Osteoblast (primary cell): Measurements from ENCODE around the gene ESRP2. TPM values are rescaled to one million over a fixed set of nuclear protein-coding genes. Genes with fewer than 3 reads are reported as not detected.

ENCODE experiments used
- DNase-seq: peaks from one replicate; pipeline ENCODE4 v3.0.0; 2011; ENCODE audit warnings: low spot score, mixed read lengths; ENCODE audit not compliant: insufficient read length; ENCODE audit errors: missing footprints
- H2AFZ ChIP-seq: 2 replicates; pipeline ENCODE4 v1.6.0; 2011; ENCODE audit warnings: mild to moderate bottlenecking, low read length
- H3K27ac ChIP-seq: 2 replicates; pipeline ENCODE4 v1.5.1; 2011; ENCODE audit warnings: mild to moderate bottlenecking, low read depth, low read length, moderate library complexity
- H3K27me3 ChIP-seq: 2 replicates; pipeline ENCODE4 v1.6.0; 2012; ENCODE audit warnings: mild to moderate bottlenecking, control low read depth, inconsistent platforms, low read length, moderate library complexity; ENCODE audit not compliant: insufficient read depth
- H3K36me3 ChIP-seq: 2 replicates; pipeline ENCODE4 v1.5.1; 2011; ENCODE audit warnings: mild to moderate bottlenecking, low read length, control low read depth, moderate library complexity; ENCODE audit not compliant: insufficient read depth
- H3K4me1 ChIP-seq: 2 replicates; pipeline ENCODE4 v1.5.1; 2011; ENCODE audit warnings: mild to moderate bottlenecking, low read length, control low read depth, moderate library complexity; ENCODE audit not compliant: insufficient read depth
- H3K4me2 ChIP-seq: 2 replicates; pipeline ENCODE4 v1.6.0; 2011; ENCODE audit warnings: mild to moderate bottlenecking, low read length; ENCODE audit not compliant: insufficient read depth
- H3K4me3 ChIP-seq: fragments of 200-600 bp; sonication (generic); 3 replicates; pipeline ENCODE4 v1.5.1; 2012; ENCODE audit warnings: mild to moderate bottlenecking, low read length, inconsistent platforms; ENCODE audit not compliant: insufficient read depth
- H3K79me2 ChIP-seq: 2 replicates; pipeline ENCODE4 v1.6.0; 2012; ENCODE audit warnings: mild to moderate bottlenecking, low read length, control low read depth, inconsistent platforms; ENCODE audit not compliant: insufficient read depth
- H3K9me3 ChIP-seq: 2 replicates; pipeline ENCODE4 v1.5.1; 2011; ENCODE audit warnings: low read depth, low read length, control low read depth
- H4K20me1 ChIP-seq: 2 replicates; pipeline ENCODE4 v1.6.0; 2012; ENCODE audit warnings: mild to moderate bottlenecking, low read length, control low read depth; ENCODE audit not compliant: insufficient read depth
- CTCF ChIP-seq: IDR thresholded peaks from 2 replicates; pipeline ENCODE4 v1.5.1; 2011; ENCODE audit warnings: mild to moderate bottlenecking, low read depth, low read length, moderate library complexity; ENCODE audit errors: extremely low read depth
- total RNA-seq: library from RNA; depleted of rRNA; stranded (reverse); fragments of >200 nt; gene quantifications from 2 replicates; pipeline ENCODE4 v1.2.3, GENCODE V29; 2012

The ESRP2 gene
- total RNA-seq, 1 donor = under 0.01 TPM

DNA sequence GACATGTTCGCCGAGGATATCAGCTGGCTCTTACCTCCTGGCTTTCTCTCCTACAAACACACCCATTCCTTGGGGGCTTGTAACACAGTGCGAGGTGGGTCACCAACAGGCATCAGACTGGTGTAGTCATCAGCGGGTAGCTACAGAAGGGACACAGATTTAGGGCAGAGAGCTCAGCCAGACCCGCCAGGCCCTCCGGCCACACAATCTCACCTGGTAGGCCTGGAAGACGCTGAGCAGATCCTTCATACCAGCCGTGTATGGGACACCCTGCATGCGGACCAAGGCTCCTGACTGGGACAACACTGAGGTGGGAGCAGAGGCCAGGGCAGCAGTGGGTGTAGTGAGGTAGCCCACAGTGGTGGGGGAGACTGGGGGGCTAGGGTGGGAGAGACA lies 5.8 kb downstream of the ESRP2 start:
- Histone ChIP-seq H3K27me3 (no peaks in the 10 kb centered on the region), H3K36me3 (peaks cover 5% of the 10 kb centered on the region), H3K4me2 (no peak overlapping the region), H2AFZ (no peak overlapping the region), H4K20me1 (peaks cover 4% of the 10 kb centered on the region), H3K4me3 (no peak overlapping the region), H3K79me2 (no peaks in the 10 kb centered on the region), H3K4me1 (peaks cover 11% of the 10 kb centered on the region), H3K27ac (no peak overlapping the region), H3K9me3 (no peaks in the 10 kb centered on the region)
- no peak for TF ChIP-seq CTCF
- peak; percentile 4 for DNase-seq

- H3K4me3 ChIP-seq = no peak overlapping the region
- H3K79me2 ChIP-seq = no peaks in the 10 kb centered on the region
- no peak overlapping the region for H3K27ac ChIP-seq
- H3K4me2 ChIP-seq = peak overlapping the region; percentile 9
- peaks cover 11% of the 10 kb centered on the region for H3K4me1 ChIP-seq
- peak; percentile 98 for TF ChIP-seq CTCF
- no peaks in the 10 kb centered on the region for H3K27me3 ChIP-seq
- H3K36me3 ChIP-seq = peaks cover 5% of the 10 kb centered on the region
- peaks cover 4% of the 10 kb centered on the region for H4K20me1 ChIP-seq
- peak; percentile 88 for DNase-seq
- H2AFZ ChIP-seq = no peak overlapping the region
- H3K9me3 ChIP-seq = no peaks in the 10 kb centered on the region
Observed at GRCh38 chr16:68229431-68230175, 6.3 kb downstream of the ESRP2 start.

- H3K4me1 ChIP-seq = peaks cover 11% of the 10 kb centered on the region
- no peak for TF ChIP-seq CTCF
- H3K27ac ChIP-seq = no peak overlapping the region
- no peak overlapping the region for H2AFZ ChIP-seq
- H3K4me3 ChIP-seq = no peak overlapping the region
- H3K4me2 ChIP-seq = no peak overlapping the region
- H3K27me3 ChIP-seq = no peaks in the 10 kb centered on the region
- H3K9me3 ChIP-seq = no peaks in the 10 kb centered on the region
- H3K79me2 ChIP-seq = no peaks in the 10 kb centered on the region
- H3K36me3 ChIP-seq = peaks cover 5% of the 10 kb centered on the region
- no peak for DNase-seq
- H4K20me1 ChIP-seq = peaks cover 4% of the 10 kb centered on the region
Observed at GRCh38 chr16:68228652-68229051, 7.3 kb downstream of the ESRP2 start.

DNA sequence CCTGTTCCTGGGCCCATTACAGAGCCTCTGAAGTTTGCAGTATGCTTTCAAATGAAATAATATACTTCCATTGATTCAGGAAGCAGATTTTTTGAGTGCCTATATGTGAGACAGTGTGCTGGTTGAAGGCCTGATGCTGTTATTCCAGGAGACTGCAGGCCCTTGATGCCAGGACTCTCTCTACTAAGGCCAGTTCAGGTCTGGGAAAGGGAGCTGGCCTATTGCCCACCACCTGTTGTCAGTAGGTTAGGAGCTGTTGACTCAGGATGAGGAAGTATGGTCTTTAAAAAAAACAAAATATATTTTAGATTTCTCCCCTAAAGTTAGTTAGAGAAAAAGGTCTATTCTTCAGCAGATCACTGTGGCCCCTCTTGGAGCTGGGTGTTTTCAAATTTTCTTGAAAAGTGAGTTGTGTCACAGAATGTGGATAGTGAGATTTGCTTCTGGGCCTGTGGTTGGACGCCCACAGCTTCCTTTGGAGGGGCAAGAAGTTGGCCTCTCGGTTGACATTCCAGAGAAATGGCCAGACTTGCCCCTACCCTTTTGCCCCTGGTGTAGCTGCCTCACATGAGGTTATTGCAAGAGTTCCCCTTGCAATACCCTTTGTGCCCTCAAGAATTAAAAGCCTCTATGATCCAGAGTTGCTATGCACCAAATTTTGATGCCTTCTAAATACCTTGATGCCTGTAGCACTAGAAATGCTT lies 7.9 kb downstream of the ESRP2 start:
- no peaks in the 10 kb centered on the region for H3K27me3 ChIP-seq
- peaks cover 5% of the 10 kb centered on the region for H3K36me3 ChIP-seq
- no peak overlapping the region for H3K4me3 ChIP-seq
- H3K9me3 ChIP-seq = no peaks in the 10 kb centered on the region
- no peak overlapping the region for H3K27ac ChIP-seq
- no peak for DNase-seq
- H2AFZ ChIP-seq = no peak overlapping the region
- TF ChIP-seq CTCF = no peak
- H3K4me2 ChIP-seq = no peak overlapping the region
- H3K79me2 ChIP-seq = no peaks in the 10 kb centered on the region
- peaks cover 4% of the 10 kb centered on the region for H4K20me1 ChIP-seq
- H3K4me1 ChIP-seq = peaks cover 11% of the 10 kb centered on the region
